Renal cortical epithelial cell (primary cell): ENCODE data around the gene PSG7. TPM values are rescaled to one million over a fixed set of nuclear protein-coding genes. Genes with fewer than 3 reads are reported as not detected.
"Not testable (repeated sequence)": the region's sequence is repeated elsewhere in the genome, so short reads cannot be mapped to it uniquely, and the experiment has no call there.

Experiments used
- DNase-seq: peaks from one replicate; pipeline ENCODE4 v3.0.0-alpha.2; 2011; ENCODE audit warnings: low read depth
- total RNA-seq: library from RNA; depleted of rRNA; stranded (reverse); fragments of >200 nt; gene quantifications from 2 replicates; pipeline ENCODE4 v1.2.3, GENCODE V29; 2014

Gene PSG7
- total RNA-seq, 1 donor from 2014 or later, result not detected

GRCh38 chr19:42916931-42917330, 20.1 kb downstream of the PSG7 start:
- not testable (repeated sequence) for DNase-seq

GRCh38 chr19:42913516-42913915, 23.5 kb downstream of the PSG7 start:
- not testable (repeated sequence) for DNase-seq

- DNase-seq, result not testable (repeated sequence)
These were observed 24.1 kb downstream of the PSG7 start for GRCh38 chr19:42912941-42913340.

GRCh38 chr19:42911731-42912130, 25.3 kb downstream of the PSG7 start:
- DNase-seq, result not testable (repeated sequence)

GRCh38 chr19:42906162-42906561, 30.8 kb downstream of the PSG7 start:
- DNase-seq, result not testable (repeated sequence)

GRCh38 chr19:42900561-42900960, 36.4 kb downstream of the PSG7 start:
- peak; percentile 4 for DNase-seq

GRCh38 chr19:42899674-42900073, 37.3 kb downstream of the PSG7 start:
- DNase-seq, result not testable (repeated sequence)

- peak; percentile 18 for DNase-seq
These were observed 37.9 kb downstream of the PSG7 start for GRCh38 chr19:42899110-42899509.

- not testable (repeated sequence) for DNase-seq
These were observed 38.4 kb downstream of the PSG7 start for GRCh38 chr19:42898656-42899055.

GRCh38 chr19:42897729-42898128, 39.3 kb downstream of the PSG7 start:
- peak; percentile 45 for DNase-seq

GRCh38 chr19:42890446-42890845, 46.6 kb downstream of the PSG7 start:
- DNase-seq, result not testable (repeated sequence)

- not testable (repeated sequence) for DNase-seq
These were observed 49.0 kb downstream of the PSG7 start for GRCh38 chr19:42887876-42888445.

GRCh38 chr19:42882730-42883129, 54.3 kb downstream of the PSG7 start:
- DNase-seq, result not testable (repeated sequence)

- not testable (repeated sequence) for DNase-seq
These were observed 55.0 kb downstream of the PSG7 start for GRCh38 chr19:42882010-42882409.

GRCh38 chr19:42881279-42881678, 55.7 kb downstream of the PSG7 start:
- DNase-seq, result not testable (repeated sequence)

- DNase-seq, result not testable (repeated sequence)
These were observed 56.4 kb downstream of the PSG7 start for GRCh38 chr19:42880621-42881020.

- no peak for DNase-seq
These were observed 57.4 kb downstream of the PSG7 start, which contains the start of gene PSG1 for GRCh38 chr19:42879613-42880012. TSS of gene PSG1 (minus strand) at chr19:42879713. CDS start at chr19:42879581, 132 bp downstream.

- peak; percentile 75 for DNase-seq
These were observed 60.4 kb downstream of the PSG7 start for GRCh38 chr19:42876596-42876995.

GRCh38 chr19:42875881-42876280, 61.1 kb downstream of the PSG7 start:
- DNase-seq, result not testable (repeated sequence)

GRCh38 chr19:42874901-42875813, 61.9 kb downstream of the PSG7 start:
- DNase-seq, result peak; percentile 78

GRCh38 chr19:42874136-42874535, 62.9 kb downstream of the PSG7 start:
- DNase-seq, result not testable (repeated sequence)
